SKM-1 (cell line): ENCODE measurements around the gene LBX1.

Experiments used
- DNase-seq: peaks from one replicate; lab custom pipeline; 2025; ENCODE audit not compliant: unreplicated experiment; lab: John Stamatoyannopoulos, UW

LBX1 gene

GRCh38 chr10:101226491-101227428 is 2.5 kb downstream of the LBX1 start:
- no peak for DNase-seq

GRCh38 chr10:101225846-101226421 is 3.3 kb downstream of the LBX1 start:
- DNase-seq = no peak

GRCh38 chr10:101224910-101225823 is 4.1 kb downstream of the LBX1 start:
- no peak for DNase-seq

- no peak for DNase-seq
Measured at GRCh38 chr10:101224060-101224909, 5.0 kb downstream of the LBX1 start.

- DNase-seq = no peak
Measured at GRCh38 chr10:101223274-101224059, 5.8 kb downstream of the LBX1 start.

GRCh38 chr10:101222683-101223273 is 6.5 kb downstream of the LBX1 start:
- no peak for DNase-seq

DNA sequence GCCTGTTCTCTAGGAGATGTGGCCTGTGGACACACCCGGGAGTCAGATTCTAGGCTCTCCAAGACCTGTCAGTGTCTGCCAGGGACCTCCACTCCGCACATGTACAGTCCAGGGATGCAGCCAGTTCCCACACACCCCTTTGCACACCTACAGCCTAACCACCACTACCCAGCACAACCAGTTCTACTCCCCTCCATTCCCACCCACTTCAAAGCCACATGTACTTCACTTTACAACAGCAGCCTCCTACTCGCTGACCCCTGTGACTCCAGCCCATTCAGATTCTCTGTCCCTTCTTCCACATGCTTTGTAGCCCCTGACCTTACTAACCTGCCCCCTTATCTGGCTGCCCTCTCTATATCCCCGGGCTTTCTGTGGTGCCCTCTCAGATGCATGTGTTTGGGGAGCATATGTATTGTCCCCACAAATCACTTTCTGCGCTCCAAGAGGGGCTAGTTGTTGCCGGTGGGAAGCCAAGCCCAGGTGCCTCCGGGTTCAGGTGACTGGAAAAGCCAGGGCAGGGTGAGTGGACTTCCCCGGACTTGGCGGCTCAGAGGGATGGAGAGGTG is 7.2 kb downstream of the LBX1 start:
- DNase-seq = no peak

DNA sequence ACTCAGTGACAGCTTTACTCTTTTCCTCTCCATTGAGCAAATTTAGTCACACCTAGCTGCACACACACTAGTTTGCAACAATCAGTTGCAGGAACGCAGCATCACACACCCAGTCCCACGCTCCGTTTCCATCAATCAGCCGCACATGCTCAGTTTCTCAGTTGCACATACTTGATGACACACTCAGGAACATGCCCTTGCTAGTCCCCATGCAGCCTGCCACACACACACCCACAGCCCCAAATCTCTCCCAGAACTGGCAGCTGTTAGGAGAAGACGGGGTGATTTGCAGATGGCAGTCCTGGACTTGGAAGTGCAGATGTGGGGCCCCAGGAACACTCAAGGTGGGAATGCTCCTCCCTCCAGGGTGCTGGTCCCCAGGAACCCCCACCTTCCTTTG is 7.7 kb downstream of the LBX1 start:
- DNase-seq = no peak

- no peak for DNase-seq
Measured at GRCh38 chr10:101219946-101220451, 9.3 kb downstream of the LBX1 start.

DNA sequence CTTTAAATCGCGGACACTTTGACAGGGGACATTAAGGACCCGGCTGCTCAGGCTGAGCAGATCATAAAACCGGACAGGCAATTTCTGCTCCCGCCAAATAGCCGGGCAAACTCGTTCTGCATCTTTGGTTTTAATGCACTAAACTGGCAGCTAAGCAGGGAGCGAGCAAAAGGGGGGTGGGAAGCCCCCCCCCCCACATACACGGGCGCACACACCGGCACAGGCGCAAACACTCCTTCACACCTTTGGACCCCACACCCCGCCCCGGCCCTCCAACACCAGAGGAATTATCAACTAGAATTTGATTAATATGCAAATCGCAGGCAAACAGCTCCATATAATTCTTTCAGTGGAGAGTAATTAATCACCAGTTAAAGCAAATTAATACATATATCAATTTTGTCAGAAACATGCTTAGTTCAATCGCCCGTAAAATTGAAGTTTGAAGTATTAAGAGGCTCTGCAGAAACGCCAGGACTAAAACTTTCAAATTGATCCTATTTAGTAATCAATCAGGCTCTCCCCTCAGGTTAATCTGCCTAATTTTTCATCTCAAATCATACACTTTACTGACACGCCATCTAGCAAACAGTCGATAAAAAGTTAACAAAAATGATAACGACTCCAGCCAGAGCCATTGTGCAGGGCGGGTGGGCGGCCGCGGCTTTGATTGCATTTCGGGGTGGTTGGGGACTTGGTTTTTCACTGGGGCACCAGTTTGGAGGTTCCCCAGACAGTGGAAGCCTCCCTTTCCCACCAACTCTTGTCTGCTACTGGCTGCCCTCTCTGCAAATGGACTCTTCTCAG is 9.9 kb downstream of the LBX1 start:
- DNase-seq = no peak

- DNase-seq = no peak
Measured at GRCh38 chr10:101218351-101219138, 10.7 kb downstream of the LBX1 start.

- no peak for DNase-seq
Measured at GRCh38 chr10:101217450-101218281, 11.6 kb downstream of the LBX1 start.

DNA sequence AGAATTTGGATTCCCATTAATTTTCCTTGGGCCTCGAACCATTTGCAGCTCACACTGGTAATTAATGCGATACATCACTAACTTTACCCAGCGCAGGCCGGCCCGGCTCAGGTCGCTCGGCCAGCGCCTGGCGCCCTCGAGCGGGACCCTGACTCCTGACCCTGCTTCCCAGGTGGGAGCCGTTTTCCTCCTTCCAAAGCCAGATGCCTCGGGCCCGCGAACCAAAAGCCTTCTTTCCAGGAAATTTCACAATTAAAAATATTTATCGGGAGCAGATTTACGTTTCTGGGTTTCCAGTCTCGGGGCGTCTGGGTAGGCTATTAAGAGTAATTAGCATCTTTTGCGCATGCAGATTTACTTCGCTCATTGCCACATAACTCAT is 12.2 kb downstream of the LBX1 start:
- DNase-seq = no peak

- DNase-seq = no peak
Measured at GRCh38 chr10:101216207-101217043, 12.8 kb downstream of the LBX1 start.

- no peak for DNase-seq
Measured at GRCh38 chr10:101215397-101216206, 13.7 kb downstream of the LBX1 start.
